HEK293 (cell line): ENCODE data around the gene GPR3.

ENCODE experiments used
- CTCF ChIA-PET: fragments of 350-600 bp; formaldehyde crosslinking; extraction: SDS; loops from one replicate; lab custom pipeline; 2021; ENCODE audit warnings: antibody characterized with exemption; lab: Yijun Ruan, JAX
- POLR2A ChIA-PET: fragments of 300-600 bp; formaldehyde crosslinking; extraction: SDS; loops from one replicate; lab custom pipeline; 2020; ENCODE audit warnings: antibody characterized with exemption, inconsistent platforms; lab: Yijun Ruan, JAX
- H3K27ac ChIP-seq: fragments of 200-500 bp; sonication (Bioruptor generic); 2 replicates; pipeline ENCODE4 v1.5.1; 2014; ENCODE audit warnings: low read depth, low read length, control low read depth, inconsistent platforms; ENCODE audit errors: extremely low read depth
- H3K36me3 ChIP-seq, 2 experiments: fragments of 200-500 bp in 1 of 2; sonication (Bioruptor generic) in 1 of 2; 1 replicate in 1 of 2; 2 replicates in 1 of 2; pipeline ENCODE4 v1.5.1; 2014 to 2017; ENCODE audit warnings: inconsistent platforms in 2 of 2, low read length in 2 of 2; ENCODE audit not compliant: control insufficient read depth in 2 of 2, insufficient read depth in 1 of 2
- H3K4me1 ChIP-seq: fragments of 200-500 bp; sonication (Bioruptor generic); 2 replicates; pipeline ENCODE4 v1.5.1; 2014; ENCODE audit warnings: mild to moderate bottlenecking, low read length, inconsistent platforms; ENCODE audit not compliant: control insufficient read depth, insufficient read depth
- H3K4me3 ChIP-seq: 2 replicates; pipeline ENCODE4 v1.5.1; 2011; ENCODE audit warnings: low read depth, mild to moderate bottlenecking, control low read depth, low read length, moderate library complexity
- H3K9me3 ChIP-seq: fragments of 200-500 bp; sonication (Bioruptor generic); 2 replicates; pipeline ENCODE4 v1.5.1; 2014; ENCODE audit warnings: low read depth, low read length, inconsistent platforms; ENCODE audit not compliant: control insufficient read depth, insufficient read depth
- HOXC10 ChIP-seq: sonication (generic); formaldehyde crosslinking; IDR thresholded peaks from 2 replicates; pipeline ENCODE4 v1.8.1; 2023; ENCODE audit warnings: mild to moderate bottlenecking, missing genetic modification reagents
- HOXD13 ChIP-seq: sonication (generic); formaldehyde crosslinking; IDR thresholded peaks from 2 replicates; pipeline ENCODE4 v1.8.0; 2022; ENCODE audit warnings: missing genetic modification reagents, borderline replicate concordance
- PRDM1 ChIP-seq: fragments of 450-650 bp; formaldehyde crosslinking; IDR thresholded peaks from 2 replicates; pipeline ENCODE4; 2016; ENCODE audit warnings: missing biosample characterization, missing genetic modification characterization
- SCRT2 ChIP-seq: fragments of 450-650 bp; formaldehyde crosslinking; IDR thresholded peaks from 2 replicates; pipeline ENCODE4 v1.5.1; 2016; ENCODE audit warnings: missing biosample characterization, missing genetic modification characterization
- SP7 ChIP-seq: fragments of 450-650 bp; formaldehyde crosslinking; IDR thresholded peaks from 2 replicates; pipeline ENCODE4 v1.5.1; 2016; ENCODE audit warnings: missing biosample characterization, missing genetic modification characterization
- ZBTB10 ChIP-seq: fragments of 450-650 bp; formaldehyde crosslinking; IDR thresholded peaks from 2 replicates; pipeline ENCODE4 v1.5.1; 2016; ENCODE audit warnings: missing biosample characterization, missing genetic modification characterization
- ZFP3 ChIP-seq: fragments of 450-650 bp; formaldehyde crosslinking; IDR thresholded peaks from 2 replicates; pipeline ENCODE4 v1.5.1; 2016; ENCODE audit warnings: low read depth, missing biosample characterization, missing genetic modification characterization
- ZFP41 ChIP-seq: fragments of 450-650 bp; formaldehyde crosslinking; IDR thresholded peaks from 2 replicates; pipeline ENCODE4 v1.5.1; 2016; ENCODE audit warnings: missing biosample characterization, missing genetic modification characterization, borderline replicate concordance
- ZNF112 ChIP-seq: fragments of 450-650 bp; formaldehyde crosslinking; IDR thresholded peaks from 2 replicates; pipeline ENCODE4 v1.5.0; 2017; ENCODE audit warnings: missing biosample characterization, missing genetic modification characterization
- ZNF292 ChIP-seq: fragments of 450-650 bp; formaldehyde crosslinking; IDR thresholded peaks from 2 replicates; pipeline ENCODE4 v1.5.1; 2016; ENCODE audit warnings: low read depth, missing biosample characterization, missing genetic modification characterization, borderline replicate concordance
- ZNF335 ChIP-seq: fragments of 450-650 bp; formaldehyde crosslinking; conservative IDR thresholded peaks from 2 replicates; pipeline ENCODE4 v1.5.1; 2016; ENCODE audit warnings: missing biosample characterization, missing genetic modification characterization
- ZNF433 ChIP-seq: fragments of 450-650 bp; formaldehyde crosslinking; IDR thresholded peaks from 2 replicates; pipeline ENCODE4 v1.5.1; 2016; ENCODE audit warnings: missing biosample characterization, missing genetic modification characterization, low read depth
- ZNF544 ChIP-seq: fragments of 450-650 bp; formaldehyde crosslinking; IDR thresholded peaks from 2 replicates; pipeline ENCODE4 v1.5.0; 2017; ENCODE audit warnings: missing biosample characterization, missing genetic modification characterization
- ZNF555 ChIP-seq: fragments of 450-650 bp; formaldehyde crosslinking; conservative IDR thresholded peaks from 2 replicates; pipeline ENCODE4 v1.5.1; 2017; ENCODE audit warnings: missing biosample characterization, mild to moderate bottlenecking, missing genetic modification characterization, inconsistent platforms
- ZNF585B ChIP-seq: fragments of 450-650 bp; formaldehyde crosslinking; IDR thresholded peaks from 2 replicates; pipeline ENCODE4 v1.5.1; 2016; ENCODE audit warnings: missing biosample characterization, missing genetic modification characterization
- ZNF654 ChIP-seq: fragments of 450-650 bp; formaldehyde crosslinking; IDR thresholded peaks from 2 replicates; pipeline ENCODE4 v1.5.1; 2016; ENCODE audit warnings: low read depth, missing biosample characterization, missing genetic modification characterization
- ZNF768 ChIP-seq: fragments of 450-650 bp; formaldehyde crosslinking; IDR thresholded peaks from 2 replicates; pipeline ENCODE4 v1.5.1; 2018; ENCODE audit warnings: missing biosample characterization, mild to moderate bottlenecking, missing genetic modification characterization
- TF ChIP-seq, protein P1 (sequence below): fragments of 450-650 bp; formaldehyde crosslinking; IDR thresholded peaks from 2 replicates; pipeline ENCODE4 v1.5.1; 2016; ENCODE audit warnings: missing biosample characterization, missing genetic modification characterization
- TF ChIP-seq, protein P2 (sequence below): sonication (generic); formaldehyde crosslinking; IDR thresholded peaks from 2 replicates; pipeline ENCODE4 v1.8.1; 2022; ENCODE audit warnings: mild to moderate bottlenecking, moderate library complexity, missing genetic modification reagents
- TF ChIP-seq, protein P3 (sequence below): fragments of 450-650 bp; formaldehyde crosslinking; IDR thresholded peaks from 2 replicates; pipeline ENCODE4 v1.5.1; 2017; ENCODE audit warnings: missing biosample characterization, missing genetic modification characterization

Gene GPR3

GRCh38 chr1:27413004-27413403, 20.6 kb downstream of the GPR3 start:
- CTCF ChIA-PET, result interaction anchor here (0.6 to 2.2 kb wide), 3 partner anchors 18 to 279 kb away, joined by 3 to 5 read pairs (median 4); no protein-coding TSS in a partner anchor
- peaks cover 16 to 95% of the 10 kb centered on the region in 2 experiments for H3K36me3 ChIP-seq

GRCh38 chr1:27414091-27414490, 21.7 kb downstream of the GPR3 start:
- no peak for TF ChIP-seq ZNF585B
- TF ChIP-seq ZFP41 (tag by site-specific recombination), result no peak
- TF ChIP-seq HOXD13 (CRISPR knock-in tag), result no peak
- no peak for TF ChIP-seq ZNF335
- TF ChIP-seq SCRT2, result no peak
- TF ChIP-seq ZFP3, result no peak
- TF ChIP-seq ZNF768 (tag by site-specific recombination), result no peak
- no peak for TF ChIP-seq ZNF555 (tag by site-specific recombination)
- TF ChIP-seq HOXC10 (CRISPR knock-in tag), result no peak
- no peak for TF ChIP-seq ZNF544 (tag by site-specific recombination)
- TF ChIP-seq PRDM1, result no peak
- ChIA-PET POLR2A (no interaction called here), CTCF (interaction anchor here (0.8 to 3.6 kb wide), 3 partner anchors 24 to 193 kb away, joined by 3 to 37 read pairs (median 5); no protein-coding TSS in a partner anchor)
- Histone ChIP-seq H3K4me1 (no peaks in the 10 kb centered on the region), H3K4me3 (no peak overlapping the region), H3K9me3 (no peaks in the 10 kb centered on the region), H3K36me3 (peaks cover 16 to 96% of the 10 kb centered on the region in 2 experiments), H3K27ac (no peak overlapping the region)

More at GRCh38 chr1:27413004-27413403, 20.6 kb downstream of the GPR3 start:
- Histone ChIP-seq H3K27ac (no peak overlapping the region), H3K4me3 (no peak overlapping the region), H3K4me1 (no peaks in the 10 kb centered on the region), H3K9me3 (no peaks in the 10 kb centered on the region)
- POLR2A ChIA-PET, result interaction anchor here (1.2 kb wide), 1 partner anchor 123 kb away, joined by 3 read pairs; no protein-coding TSS in a partner anchor
- TF ChIP-seq, protein P1, sequence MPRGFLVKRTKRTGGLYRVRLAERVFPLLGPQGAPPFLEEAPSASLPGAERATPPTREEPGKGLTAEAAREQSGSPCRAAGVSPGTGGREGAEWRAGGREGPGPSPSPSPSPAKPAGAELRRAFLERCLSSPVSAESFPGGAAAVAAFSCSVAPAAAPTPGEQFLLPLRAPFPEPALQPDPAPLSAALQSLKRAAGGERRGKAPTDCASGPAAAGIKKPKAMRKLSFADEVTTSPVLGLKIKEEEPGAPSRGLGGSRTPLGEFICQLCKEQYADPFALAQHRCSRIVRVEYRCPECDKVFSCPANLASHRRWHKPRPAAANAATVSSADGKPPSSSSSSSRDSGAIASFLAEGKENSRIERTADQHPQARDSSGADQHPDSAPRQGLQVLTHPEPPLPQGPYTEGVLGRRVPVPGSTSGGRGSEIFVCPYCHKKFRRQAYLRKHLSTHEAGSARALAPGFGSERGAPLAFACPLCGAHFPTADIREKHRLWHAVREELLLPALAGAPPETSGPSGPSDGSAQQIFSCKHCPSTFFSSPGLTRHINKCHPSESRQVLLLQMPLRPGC, result no peak
- no peak for TF ChIP-seq ZBTB10
- TF ChIP-seq ZNF292 (tag by site-specific recombination), result no peak
- TF ChIP-seq ZNF112 (tag by site-specific recombination), result no peak
- TF ChIP-seq, protein P2, sequence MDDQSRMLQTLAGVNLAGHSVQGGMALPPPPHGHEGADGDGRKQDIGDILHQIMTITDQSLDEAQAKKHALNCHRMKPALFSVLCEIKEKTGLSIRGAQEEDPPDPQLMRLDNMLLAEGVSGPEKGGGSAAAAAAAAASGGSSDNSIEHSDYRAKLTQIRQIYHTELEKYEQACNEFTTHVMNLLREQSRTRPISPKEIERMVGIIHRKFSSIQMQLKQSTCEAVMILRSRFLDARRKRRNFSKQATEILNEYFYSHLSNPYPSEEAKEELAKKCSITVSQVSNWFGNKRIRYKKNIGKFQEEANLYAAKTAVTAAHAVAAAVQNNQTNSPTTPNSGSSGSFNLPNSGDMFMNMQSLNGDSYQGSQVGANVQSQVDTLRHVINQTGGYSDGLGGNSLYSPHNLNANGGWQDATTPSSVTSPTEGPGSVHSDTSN (CRISPR knock-in tag), result no peak

DNA sequence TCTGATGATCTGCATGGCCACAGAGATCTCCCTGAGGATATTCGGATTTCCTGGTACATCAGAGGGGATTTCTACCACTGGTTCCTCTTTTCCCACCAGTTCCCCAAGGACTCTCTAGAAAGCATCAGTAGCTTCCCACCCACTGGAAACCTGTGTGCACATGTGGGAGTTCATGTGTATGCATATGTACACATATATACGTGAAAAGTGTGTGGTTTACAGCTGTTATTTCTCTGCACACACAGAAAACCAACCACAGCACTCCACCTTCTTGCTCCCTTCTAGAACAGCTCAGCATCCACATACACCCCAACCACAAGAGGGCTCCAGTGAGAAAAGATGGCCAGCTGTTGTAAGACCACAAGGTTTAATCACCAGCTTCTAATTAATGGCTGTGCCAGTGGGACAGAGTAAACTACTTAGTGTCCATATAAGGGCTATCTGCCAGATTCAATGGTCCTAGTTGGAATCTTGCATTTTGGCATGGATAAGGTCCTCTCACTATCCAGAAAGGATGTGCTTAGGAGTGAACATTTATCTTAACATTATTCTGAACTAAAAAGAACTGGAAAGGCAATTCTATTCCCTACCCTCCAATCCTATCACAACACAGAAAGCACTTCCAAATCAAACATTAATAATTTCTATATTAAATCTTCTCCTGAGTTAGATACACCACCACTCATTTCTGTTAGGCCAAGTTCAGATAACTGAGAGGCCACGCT, 24.1 kb downstream of the GPR3 start:
- ChIA-PET POLR2A (interaction anchor here (1.1 to 1.3 kb wide), 3 partner anchors 12 to 190 kb away, joined by 3 to 6 read pairs (median 4); partner anchors contain the start of gene WASF2), CTCF (interaction anchor here (0.5 to 3.6 kb wide), 21 partner anchors 8 to 1248 kb away, joined by 3 to 37 read pairs (median 4); partner anchors contain the start of genes AHDC1 and C1orf232)
- H3K36me3 ChIP-seq, result peaks cover 16 to 78% of the 10 kb centered on the region in 2 experiments

More for the DNA sequence above, 24.1 kb downstream of the GPR3 start:
- Histone ChIP-seq H3K4me3 (no peak overlapping the region), H3K27ac (no peak overlapping the region), H3K4me1 (no peaks in the 10 kb centered on the region), H3K9me3 (no peaks in the 10 kb centered on the region)
- TF ChIP-seq SP7 (tag by site-specific recombination), result peak; percentile 77
- TF ChIP-seq ZNF654 (tag by site-specific recombination), result peak; percentile 37; the same call in 1 of the 2 replicates
- TF ChIP-seq ZNF335, result no peak
- TF ChIP-seq ZNF433 (tag by site-specific recombination), result no peak
- TF ChIP-seq, protein P3, sequence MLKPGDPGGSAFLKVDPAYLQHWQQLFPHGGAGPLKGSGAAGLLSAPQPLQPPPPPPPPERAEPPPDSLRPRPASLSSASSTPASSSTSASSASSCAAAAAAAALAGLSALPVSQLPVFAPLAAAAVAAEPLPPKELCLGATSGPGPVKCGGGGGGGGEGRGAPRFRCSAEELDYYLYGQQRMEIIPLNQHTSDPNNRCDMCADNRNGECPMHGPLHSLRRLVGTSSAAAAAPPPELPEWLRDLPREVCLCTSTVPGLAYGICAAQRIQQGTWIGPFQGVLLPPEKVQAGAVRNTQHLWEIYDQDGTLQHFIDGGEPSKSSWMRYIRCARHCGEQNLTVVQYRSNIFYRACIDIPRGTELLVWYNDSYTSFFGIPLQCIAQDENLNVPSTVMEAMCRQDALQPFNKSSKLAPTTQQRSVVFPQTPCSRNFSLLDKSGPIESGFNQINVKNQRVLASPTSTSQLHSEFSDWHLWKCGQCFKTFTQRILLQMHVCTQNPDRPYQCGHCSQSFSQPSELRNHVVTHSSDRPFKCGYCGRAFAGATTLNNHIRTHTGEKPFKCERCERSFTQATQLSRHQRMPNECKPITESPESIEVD (tag by site-specific recombination), result no peak
